Activated T-cell treated with anti-CD3 and anti-CD28 coated beads for 1 hour (primary cell): Measurements from ENCODE around the gene RFESD.

Experiments used
- DNase-seq: peaks from one replicate; pipeline ENCODE4 v3.0.0-alpha.2; 2020; ENCODE audit warnings: low read depth

The RFESD gene

DNA sequence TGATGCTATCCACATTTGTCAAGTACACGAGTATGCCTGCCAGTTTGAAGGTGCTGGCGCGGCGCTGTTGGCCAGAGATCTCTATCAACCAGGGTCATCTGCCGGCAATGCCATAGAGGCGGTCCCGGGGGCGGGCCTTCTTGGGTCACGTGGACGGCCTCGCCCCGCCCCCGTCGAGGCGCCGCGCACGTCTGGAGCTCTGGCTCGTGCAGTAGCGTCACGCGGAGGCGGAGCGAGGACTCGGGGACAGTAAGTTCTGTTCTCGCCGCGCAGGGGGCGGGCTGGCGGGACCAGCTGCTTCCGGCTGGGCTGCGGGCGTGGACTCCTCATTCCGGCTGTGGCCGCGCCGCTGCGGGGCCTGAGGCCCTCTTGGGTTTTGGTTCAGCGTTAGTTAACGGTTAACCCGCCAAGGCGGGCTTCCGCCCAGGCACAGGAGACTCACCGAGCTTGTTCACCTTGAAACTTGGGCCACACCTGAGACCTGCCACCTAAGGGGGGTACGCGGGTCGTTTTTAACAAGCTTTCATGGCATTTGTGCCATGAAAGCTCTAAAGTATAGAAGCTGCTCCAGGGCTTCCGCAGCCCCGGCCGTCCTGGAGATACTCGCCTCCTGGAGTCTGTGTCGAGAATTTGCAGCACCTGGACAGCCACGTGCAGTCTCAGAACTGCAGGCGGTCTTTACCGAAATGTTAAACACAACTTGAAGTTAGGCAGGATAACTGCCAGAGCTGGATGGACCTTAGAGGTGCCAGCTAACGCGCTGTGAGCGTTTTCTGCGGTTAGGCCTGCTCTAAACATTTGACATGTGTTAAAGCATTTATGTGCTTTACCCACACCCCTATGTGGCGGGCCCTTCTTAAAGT, at the start of gene RFESD:
RFESD (plus strand) TSS at position 209 of the 863 bp plus-strand sequence. CDS start 5,495 bp downstream, outside the sequence.
- DNase-seq: peak; percentile 89

DNA sequence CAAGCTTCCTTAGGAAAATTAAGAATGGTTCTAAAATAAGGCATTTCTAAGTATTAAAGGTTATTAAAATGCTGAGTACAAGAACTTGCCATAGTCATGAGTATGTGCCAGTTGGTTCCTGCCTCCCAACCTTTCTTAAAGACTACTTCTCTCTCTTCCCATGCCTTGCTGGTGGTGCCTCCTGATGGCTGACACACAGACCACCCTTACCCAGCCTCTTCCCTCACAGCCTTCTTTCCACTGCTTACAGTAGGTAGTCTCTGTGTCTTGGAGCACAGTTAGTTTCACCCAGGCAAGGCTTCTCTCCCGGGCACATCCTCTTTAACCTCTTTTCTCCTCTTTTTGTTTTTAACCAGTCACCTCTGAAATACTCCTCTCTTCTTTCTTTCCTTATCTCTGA, 47.3 kb upstream of the RFESD start:
- DNase-seq: no peak

DNA sequence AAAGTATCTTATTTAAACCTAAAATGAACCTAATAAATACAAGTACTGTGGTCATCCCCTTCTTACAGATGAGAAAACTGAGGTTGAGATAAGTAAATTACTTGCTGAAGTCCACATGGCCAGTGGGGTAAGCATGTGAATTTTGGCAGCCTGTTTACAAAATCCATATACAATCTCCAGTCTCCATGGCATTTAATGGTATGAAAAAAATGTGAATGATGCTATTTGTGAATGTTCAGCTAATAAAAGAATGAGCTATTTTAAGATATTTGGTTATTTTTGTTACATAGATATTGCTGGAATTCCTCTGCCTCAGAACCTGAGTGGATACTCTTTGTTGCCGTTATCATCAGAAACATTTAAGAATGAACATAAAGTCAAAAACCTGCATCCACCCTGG, 46.0 kb upstream of the RFESD start:
- no peak for DNase-seq

DNA sequence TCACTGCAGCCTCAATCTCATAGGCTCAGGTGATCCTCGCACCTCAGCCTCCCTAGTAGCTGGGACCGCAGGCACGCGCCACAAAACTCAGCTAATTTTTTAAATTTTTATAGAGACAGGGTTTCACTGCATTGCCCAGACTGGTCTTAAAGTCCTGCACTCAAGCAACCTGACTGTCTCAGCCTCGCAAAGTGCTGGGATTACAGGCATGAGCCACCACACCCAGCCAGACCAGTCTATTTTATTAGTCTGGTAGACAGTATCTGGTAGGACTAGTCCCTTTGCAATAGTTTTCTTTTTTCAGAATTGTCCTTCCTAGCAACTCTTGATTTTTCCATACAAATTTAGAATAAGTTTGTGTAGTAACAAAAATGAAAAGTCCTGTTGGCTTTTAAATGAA, 40.8 kb upstream of the RFESD start:
- DNase-seq: no peak

DNA sequence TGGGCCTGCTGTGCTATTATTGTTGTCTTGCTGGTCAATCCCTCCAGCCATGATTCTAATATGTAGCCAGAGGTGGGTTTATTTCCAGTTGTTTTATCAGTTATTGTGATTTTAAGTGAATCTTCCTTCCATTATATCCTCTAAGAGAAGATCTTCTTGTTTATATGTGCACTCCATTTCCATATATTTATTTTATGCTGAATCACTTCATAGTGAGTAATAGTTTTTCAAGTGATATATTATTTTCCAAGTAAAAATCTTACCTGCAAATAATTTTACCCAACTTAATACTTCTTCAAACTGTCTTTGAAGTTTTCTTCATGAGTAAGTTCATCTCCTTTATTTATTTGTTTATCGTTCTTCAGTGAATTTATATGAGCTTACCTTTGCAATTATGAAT, 40.2 kb upstream of the RFESD start:
- no peak for DNase-seq

DNA sequence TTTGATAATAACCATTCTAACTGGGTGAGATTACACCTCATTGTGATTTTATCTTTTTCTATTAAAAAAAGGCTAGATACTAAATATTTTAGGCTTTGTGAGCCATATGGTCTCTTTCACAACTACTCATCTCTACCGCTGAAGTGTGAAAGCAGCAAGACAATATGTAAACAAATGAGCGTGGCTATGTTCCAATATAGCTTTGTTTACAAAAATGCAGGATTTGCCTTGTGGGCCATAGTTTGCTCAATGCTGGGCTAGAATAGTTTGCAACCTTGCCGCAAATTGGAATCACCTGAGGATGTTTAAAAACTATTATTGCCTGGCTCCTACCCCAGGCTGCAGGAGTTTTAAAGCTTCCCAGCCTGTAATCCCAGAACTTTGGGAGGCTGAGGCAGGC, 36.9 kb upstream of the RFESD start:
- no peak for DNase-seq

DNA sequence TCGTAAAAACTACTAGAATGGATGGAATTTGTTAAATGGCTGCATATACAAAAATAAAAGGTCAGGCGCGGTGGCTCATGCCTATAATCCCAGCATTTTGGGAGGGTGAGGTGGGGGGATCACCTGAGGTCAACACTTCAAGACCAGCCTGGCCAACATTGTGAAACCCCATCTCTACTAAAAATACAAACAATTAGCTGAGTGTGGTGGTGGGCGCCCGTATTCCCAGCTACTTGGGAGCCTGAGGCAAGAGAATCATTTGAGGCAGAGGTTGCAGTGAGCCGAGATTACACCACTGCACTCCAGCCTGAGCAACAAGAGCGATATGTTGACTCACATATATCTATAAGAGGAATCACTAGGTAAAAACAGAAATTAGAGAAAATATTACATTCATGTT, 36.0 kb upstream of the RFESD start:
- no peak for DNase-seq

DNA sequence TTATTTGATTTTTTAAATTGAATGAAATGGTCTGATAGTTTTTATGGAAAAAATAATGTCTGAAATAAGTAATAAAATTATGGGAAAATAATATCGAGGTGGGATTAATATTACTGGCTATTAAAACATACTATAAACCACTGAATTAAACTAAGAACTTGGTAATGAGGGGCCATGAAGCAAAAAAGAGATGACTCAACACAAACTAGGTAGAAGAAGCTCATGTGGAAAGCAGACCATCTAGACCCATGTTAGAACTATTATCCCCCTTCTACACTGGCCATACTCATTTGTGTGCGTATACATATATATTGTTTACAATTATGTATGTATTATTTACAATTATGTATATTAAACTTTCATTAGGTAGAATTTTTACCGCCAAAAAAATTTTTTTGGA, 35.2 kb upstream of the RFESD start:
- DNase-seq: no peak

DNA sequence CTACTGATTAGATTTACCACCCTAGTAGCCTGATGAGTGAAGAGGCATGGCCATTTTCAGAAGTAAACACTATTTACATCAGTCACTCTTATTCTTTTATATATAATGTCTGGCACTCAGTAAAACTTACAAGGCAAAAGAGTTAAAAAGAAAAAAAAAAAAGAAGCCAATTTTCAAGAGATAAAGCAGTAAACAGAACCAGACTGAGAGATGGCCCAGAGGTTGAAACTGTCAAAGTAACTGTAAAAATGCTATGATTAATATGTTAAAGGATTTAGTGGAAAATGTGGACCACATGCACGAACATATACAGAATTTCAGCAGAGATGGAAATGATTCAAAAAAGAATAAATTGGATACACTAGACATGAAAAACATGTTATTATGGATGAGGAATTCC, 33.1 kb upstream of the RFESD start:
- DNase-seq: no peak

DNA sequence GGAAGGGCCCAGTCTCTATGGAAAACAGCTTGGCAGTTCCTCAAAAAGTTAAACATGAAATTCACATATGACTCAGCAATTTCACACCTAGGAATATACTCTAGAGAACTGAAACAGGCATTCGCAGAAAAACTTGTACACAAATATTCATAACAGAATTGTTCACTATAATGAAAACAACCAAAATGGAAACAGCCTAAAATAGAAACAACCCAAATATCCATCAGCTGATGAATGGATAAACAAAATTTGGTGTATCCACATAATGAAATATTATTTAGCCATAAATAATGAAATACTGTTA, 31.5 kb upstream of the RFESD start:
- no peak for DNase-seq

DNA sequence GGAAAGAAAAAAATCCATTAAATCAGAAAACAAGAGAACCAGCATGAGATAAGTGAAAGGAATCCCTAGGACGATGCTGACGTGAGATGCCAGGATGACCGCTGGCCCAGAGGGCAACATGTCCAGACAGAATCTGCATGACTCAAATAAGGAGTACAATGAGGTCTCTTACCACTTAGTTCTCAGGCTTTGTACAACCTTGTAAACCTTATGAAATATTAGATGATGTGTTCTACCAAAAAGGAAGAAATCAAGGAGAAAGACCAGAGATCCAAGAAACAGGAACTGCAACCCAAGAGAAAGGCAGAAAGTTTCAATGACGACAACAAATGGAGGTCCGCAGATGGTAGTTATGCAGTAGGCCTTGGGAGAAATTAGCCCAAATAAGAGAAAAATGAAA, 29.5 kb upstream of the RFESD start:
- no peak for DNase-seq

DNA sequence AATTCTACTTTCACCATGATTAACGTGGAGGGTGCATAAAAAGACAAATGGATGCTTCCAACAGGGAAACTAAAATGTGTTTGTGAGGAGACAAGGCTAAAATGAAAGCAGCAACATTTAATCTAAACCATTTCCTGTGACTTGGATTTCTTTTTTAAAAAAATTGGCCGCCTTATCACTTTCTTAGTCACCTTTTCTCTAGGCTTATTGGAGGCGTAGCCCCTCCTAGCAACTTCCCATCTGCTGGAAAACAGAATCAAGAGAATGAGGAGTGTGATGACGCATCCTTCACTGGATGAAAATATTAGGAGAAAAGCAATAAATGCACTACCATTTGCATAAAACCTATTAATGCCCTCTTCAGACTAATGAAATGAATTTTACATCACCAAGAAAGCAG, 27.5 kb upstream of the RFESD start:
- DNase-seq: no peak

DNA sequence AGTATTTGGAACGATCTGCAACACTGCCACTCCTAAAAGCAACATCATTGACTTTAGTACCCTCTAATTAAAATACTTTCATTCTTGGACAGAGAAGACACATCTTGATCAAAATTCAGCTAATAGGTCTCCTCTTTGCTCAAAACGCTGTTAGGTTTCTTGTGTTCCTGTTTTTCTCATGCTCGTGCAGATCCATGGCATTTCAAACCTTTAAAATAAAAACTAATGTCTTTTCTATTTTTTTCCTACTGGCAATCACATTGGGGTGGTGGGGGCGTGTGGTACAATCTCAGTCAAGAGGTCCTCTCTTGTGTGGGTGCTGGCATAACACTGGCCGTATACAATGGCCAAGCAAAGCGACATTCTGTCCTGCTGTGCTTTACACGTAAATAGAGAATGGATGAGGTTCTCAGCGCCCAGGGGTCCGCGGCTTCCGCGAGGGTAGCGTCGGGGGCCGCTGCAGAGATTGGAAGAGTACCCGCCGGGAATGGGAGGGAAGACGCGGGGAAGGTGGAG, 27.0 kb upstream of the RFESD start:
- DNase-seq: no peak

DNA sequence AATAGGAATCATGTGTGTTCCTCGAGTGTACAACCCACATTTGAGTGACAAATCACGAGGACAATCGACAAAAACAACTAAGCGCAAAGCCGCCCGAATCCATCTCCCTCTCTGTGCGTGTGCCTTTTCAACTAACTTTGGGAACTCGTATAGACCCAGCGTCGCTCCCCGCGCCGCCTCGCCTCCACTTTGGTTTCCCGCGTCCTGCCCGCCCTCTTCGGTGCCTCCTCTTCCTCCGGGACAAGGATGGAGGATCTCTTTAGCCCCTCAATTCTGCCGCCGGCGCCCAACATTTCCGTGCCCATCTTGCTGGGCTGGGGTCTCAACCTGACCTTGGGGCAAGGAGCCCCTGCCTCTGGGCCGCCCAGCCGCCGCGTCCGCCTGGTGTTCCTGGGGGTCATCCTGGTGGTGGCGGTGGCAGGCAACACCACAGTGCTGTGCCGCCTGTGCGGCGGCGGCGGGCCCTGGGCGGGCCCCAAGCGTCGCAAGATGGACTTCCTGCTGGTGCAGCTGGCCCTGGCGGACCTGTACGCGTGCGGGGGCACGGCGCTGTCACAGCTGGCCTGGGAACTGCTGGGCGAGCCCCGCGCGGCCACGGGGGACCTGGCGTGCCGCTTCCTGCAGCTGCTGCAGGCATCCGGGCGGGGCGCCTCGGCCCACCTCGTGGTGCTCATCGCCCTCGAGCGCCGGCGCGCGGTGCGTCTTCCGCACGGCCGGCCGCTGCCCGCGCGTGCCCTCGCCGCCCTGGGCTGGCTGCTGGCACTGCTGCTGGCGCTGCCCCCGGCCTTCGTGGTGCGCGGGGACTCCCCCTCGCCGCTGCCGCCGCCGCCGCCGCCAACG, 26.3 kb upstream of the RFESD start, which contains the start of gene GPR150:
GPR150 (plus strand) TSS at position 58 of the 840 bp plus-strand sequence; CDS start at position 247, 189 bp downstream.
- peak; percentile 49 for DNase-seq

DNA sequence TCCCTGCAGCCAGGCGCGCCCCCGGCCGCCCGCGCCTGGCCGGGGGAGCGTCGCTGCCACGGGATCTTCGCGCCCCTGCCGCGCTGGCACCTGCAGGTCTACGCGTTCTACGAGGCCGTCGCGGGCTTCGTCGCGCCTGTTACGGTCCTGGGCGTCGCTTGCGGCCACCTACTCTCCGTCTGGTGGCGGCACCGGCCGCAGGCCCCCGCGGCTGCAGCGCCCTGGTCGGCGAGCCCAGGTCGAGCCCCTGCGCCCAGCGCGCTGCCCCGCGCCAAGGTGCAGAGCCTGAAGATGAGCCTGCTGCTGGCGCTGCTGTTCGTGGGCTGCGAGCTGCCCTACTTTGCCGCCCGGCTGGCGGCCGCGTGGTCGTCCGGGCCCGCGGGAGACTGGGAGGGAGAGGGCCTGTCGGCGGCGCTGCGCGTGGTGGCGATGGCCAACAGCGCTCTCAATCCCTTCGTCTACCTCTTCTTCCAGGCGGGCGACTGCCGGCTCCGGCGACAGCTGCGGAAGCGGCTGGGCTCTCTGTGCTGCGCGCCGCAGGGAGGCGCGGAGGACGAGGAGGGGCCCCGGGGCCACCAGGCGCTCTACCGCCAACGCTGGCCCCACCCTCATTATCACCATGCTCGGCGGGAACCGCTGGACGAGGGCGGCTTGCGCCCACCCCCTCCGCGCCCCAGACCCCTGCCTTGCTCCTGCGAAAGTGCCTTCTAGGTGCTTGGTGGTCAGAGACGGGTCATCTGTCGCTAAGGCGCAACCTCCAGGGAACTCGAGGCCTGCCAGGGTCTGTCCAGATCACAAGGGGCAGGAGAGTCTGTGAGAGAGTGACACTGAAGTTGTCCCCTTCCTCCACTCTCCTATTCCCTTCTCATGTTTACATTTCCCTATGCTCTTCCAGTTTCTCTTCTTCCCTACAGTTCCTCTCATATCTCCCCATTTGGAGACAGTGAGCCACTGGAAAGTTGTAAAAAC, 25.4 kb upstream of the RFESD start:
- DNase-seq: peak; percentile 13

DNA sequence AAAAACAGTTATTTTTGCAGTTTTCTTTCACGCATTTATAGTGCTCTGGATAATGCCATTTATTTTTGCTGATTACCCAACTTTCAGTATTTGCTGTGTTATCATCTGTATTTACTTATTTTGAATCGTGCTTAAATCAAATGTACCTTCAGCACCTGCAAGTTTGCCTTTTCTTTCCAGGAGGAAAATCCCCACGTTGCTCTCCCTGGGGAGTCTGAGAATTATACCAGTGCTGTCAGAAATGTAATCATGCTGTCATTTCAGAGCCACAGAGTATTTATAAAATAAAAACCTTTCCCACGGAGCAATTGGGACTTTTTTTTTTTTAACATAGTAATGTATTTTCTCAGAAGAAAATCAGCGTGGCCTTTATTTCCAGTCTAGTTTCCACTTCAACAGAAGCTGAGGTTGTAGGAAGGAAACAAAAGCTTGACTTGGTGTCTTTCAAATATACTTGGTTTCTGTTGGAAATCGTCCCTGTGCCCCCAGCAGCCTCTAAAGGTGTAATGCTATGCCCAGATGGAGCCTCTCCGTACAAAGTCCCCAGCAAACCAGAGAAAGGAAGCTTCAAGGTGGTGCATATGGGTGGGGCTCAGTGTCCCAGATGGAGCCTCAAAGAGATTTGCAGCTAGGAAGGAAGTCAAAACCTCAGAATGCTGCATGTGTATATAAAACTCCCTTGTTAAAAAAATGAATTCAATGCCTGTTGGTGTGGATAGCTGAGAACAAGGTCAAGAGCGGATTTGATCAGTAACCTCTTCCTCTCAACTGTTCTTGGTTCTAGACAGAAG, 24.5 kb upstream of the RFESD start:
- DNase-seq: no peak

DNA sequence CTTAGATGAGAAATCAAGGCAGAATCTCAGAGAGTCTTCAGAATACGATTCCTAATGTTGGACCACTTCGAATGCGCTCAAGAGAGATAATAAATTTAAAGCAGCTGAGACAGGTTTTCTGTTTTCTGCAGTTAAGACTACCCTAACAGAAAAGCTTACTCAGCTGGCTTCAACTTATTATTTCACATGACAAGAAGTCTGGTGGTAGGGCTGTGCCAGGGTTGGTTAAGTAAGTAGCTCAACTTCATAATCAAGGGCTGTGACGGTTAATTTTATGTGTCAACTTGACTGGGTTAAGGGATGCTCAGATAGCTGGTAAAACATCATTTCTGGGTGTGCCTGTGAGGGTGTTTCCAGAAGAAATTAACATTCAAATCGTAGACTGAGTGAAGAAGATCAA, 22.9 kb upstream of the RFESD start:
- no peak for DNase-seq

DNA sequence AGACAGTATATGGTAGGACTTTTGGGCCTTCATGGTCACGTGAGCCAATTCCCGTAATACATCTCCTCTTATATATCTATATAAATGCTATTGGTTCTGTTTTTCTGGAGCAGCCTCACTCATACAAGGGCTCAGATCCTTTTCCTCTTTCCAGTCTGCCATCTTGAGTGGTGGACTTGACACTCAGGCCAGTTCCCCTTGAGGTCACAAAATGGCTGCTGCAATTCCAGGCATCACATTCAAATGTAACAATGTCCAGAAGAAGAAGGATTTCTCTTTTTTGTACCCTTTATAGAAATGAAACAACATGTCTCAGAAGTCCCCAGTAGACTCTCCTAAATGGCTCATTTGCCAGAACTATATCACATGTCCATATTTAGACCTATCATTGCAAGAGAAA, 22.2 kb upstream of the RFESD start:
- no peak for DNase-seq

DNA sequence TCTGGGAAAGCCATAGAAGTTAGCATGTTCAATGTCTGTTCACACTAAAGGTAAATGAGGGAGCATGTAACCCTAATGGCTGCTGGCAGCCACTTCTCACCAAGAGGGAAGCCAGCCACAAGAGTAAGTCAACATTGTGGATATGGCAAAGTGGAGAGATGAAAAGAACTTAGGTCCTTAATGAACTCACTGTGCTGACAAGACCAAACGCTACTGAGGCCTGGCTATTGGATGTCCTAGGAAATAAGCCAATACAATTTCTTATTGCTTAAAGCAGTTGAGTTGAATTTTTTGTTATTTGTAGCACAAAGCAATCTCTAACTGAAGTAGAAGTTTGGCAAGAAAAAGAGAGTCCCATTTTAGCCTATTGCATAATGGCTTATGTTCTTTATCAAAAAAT, 19.9 kb upstream of the RFESD start:
- no peak for DNase-seq

DNA sequence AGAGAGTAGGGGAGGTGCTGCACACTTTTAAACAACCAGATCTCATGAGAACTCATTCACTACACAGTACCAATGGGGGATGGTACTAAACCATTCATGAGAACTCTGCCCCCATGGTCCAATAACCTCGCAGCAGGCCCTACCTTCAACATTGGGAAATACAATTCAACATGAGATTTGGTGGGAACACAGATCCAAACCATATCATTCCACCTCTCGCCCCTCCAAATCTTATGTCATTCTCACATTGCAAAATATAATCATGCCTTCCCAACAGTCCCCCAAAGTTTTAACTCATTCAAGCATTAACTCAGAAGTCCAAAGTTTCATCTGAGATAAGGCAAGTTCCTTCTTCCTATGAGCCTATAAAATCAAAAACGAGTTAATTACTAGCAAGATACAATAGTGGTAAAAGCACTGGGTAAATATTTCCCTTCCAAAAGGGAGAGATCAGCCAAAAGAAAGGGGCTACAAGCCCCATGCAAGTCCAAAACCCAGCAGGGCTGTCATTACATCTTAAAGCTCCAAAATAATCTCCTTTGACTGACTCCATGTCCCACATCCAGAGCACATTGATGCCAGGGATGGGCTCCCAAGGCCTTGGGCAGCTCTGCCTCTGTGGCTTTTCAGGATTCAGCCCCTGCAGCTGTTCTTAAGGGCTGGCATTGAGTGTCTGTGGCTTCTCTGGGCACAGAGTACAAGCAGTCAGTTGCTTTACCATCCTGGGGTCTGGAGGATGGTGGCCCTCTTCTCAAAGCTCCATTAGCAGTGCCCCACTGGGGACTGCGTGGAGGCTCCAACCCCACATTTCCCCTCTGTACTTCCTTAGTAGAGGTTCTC, 18.4 kb upstream of the RFESD start:
- no peak for DNase-seq
